Cardiac muscle cell (in vitro differentiated cells and primary cell): ENCODE data around the gene SNAP47. TPM values are rescaled to one million over a fixed set of nuclear protein-coding genes. Genes with fewer than 3 reads are reported as not detected.

Experiments used
- DNase-seq, 2 donors: peaks; one replicate each; pipeline versions ENCODE4 v3.0.0 to v3.0.0-alpha.2; 2010 to 2017; ENCODE audit warnings: low read depth in 1 of 2, low spot score in 1 of 2
- H3K27ac ChIP-seq: fragments of 200-600 bp; sonication (generic); 2 replicates; pipeline ENCODE4 v1.5.1; 2016
- H3K27me3 ChIP-seq: fragments of 200-600 bp; sonication (generic); 2 replicates; pipeline ENCODE4 v1.6.0; 2016; ENCODE audit warnings: control low read depth
- H3K36me3 ChIP-seq: fragments of 200-600 bp; sonication (generic); 2 replicates; pipeline ENCODE4 v1.5.1; 2016; ENCODE audit warnings: control low read depth
- H3K4me1 ChIP-seq: fragments of 200-600 bp; sonication (generic); 2 replicates; pipeline ENCODE4 v1.8.1; 2017; ENCODE audit warnings: low read depth, mild to moderate bottlenecking, mixed run types
- H3K4me3 ChIP-seq: fragments of 200-600 bp; sonication (generic); 2 replicates; pipeline ENCODE4 v1.5.1; 2016; ENCODE audit warnings: mild to moderate bottlenecking
- H3K9me3 ChIP-seq: fragments of 200-600 bp; sonication (generic); 2 replicates; pipeline ENCODE4 v1.5.1; 2017; ENCODE audit warnings: low read depth, mild to moderate bottlenecking, control low read depth
- polyA plus RNA-seq: library from polyadenylated mRNA; unstranded; fragments of >200 nt; fragmentation: Nextera tagmentation; extraction: Ambion mirVana; gene quantifications from 2 replicates; pipeline ENCODE4 v1.2.1, GENCODE V29; 2016
- total RNA-seq: library from RNA; depleted of rRNA; stranded (reverse); fragments of >200 nt; gene quantifications from 2 replicates; pipeline ENCODE4 v1.2.3, GENCODE V29; 2016
- TF ChIP-seq, protein P1 (sequence below): IDR thresholded peaks from 2 replicates; pipeline ENCODE4 v1.5.1; 2012; ENCODE audit warnings: low read depth, mild to moderate bottlenecking, low read length

SNAP47 gene
- total and polyA plus RNA-seq, 2 experiments from 2014 or later, result 43.7 to 57.4 TPM

DNA sequence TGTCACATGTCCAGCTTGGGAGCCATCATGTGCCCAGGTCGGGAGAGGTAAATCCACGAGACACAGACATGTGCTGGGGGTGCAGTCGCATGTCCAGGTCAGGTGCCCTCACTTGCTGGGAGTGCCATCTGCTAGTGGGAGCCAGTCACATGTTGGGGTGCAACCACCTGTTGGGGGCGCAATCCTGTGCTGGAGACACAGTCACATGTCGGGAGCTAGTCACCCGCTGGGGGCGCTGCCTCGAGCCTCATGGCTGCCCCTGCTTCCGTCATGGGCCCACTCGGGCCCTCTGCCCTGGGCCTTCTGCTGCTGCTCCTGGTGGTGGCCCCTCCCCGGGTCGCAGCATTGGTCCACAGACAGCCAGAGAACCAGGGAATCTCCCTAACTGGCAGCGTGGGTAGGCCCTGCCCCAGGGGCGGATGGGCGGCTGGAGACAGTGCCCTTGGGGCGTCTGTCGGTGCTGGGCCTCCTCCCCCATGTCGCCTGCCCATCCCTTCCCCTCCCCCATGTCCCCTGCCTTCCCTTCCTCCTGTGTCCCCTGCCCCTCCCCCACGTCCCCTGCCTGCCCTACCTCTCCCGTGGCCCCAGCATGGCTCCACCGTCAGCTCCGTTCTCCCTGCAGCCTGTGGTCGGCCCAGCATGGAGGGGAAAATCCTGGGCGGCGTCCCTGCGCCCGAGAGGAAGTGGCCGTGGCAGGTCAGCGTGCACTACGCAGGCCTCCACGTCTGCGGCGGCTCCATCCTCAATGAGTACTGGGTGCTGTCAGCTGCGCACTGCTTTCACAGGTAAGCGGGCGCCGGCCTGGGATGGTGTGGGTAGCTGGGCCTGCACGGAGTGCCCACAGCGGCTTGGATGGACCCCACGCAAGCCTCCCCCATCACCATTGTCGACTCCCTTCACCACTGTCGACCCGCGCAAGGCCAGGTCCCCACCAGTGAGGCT, 80.5 kb downstream of the SNAP47 start, which contains the start of gene PRSS38:
Gene PRSS38, plus strand, starts transcription at position 208 of the 942 bp plus-strand sequence. Its CDS starts 42 bp downstream, at position 250.
- Histone ChIP-seq H3K27me3 (no peaks in the 10 kb centered on the region), H3K27ac (no peak within 1 kb of the TSS), H3K36me3 (no peaks in the 10 kb centered on the region), H3K9me3 (no peaks in the 10 kb centered on the region), H3K4me1 (no peaks in the 10 kb centered on the region), H3K4me3 (no peak within 1 kb of the TSS)
- DNase-seq, result no peak
- TF ChIP-seq, protein P1, sequence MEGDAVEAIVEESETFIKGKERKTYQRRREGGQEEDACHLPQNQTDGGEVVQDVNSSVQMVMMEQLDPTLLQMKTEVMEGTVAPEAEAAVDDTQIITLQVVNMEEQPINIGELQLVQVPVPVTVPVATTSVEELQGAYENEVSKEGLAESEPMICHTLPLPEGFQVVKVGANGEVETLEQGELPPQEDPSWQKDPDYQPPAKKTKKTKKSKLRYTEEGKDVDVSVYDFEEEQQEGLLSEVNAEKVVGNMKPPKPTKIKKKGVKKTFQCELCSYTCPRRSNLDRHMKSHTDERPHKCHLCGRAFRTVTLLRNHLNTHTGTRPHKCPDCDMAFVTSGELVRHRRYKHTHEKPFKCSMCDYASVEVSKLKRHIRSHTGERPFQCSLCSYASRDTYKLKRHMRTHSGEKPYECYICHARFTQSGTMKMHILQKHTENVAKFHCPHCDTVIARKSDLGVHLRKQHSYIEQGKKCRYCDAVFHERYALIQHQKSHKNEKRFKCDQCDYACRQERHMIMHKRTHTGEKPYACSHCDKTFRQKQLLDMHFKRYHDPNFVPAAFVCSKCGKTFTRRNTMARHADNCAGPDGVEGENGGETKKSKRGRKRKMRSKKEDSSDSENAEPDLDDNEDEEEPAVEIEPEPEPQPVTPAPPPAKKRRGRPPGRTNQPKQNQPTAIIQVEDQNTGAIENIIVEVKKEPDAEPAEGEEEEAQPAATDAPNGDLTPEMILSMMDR, result no peak

- no peak for DNase-seq
- TF ChIP-seq, protein P1, result no peak
- Histone ChIP-seq H3K36me3 (no peaks in the 10 kb centered on the region), H3K4me3 (no peak overlapping the region), H3K27me3 (no peaks in the 10 kb centered on the region), H3K27ac (no peak overlapping the region), H3K4me1 (no peaks in the 10 kb centered on the region), H3K9me3 (no peaks in the 10 kb centered on the region)
These were observed 81.7 kb downstream of the SNAP47 start for GRCh38 chr1:227816750-227817446.

DNA sequence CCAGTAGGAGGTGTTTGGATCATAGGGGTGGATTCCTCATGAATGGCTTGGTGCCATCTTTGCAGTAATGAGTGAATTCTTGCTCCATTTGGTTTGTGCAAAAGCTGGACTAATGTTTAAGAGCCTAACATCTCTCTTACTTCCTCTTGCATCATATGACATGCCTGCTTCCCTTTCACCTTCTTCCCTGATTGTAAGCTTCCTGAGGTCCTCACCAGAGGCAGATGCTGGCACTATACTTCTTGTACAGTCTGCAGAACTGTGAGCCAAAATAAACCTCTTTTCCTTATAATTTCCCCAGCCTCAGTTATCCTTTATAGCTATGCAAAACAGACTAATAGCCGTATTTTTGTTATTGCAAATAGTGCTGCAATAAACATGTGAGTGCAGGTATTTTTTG, 88.3 kb downstream of the SNAP47 start:
- TF ChIP-seq, protein P1, result no peak
- H3K4me3 ChIP-seq, result no peak overlapping the region
- no peaks in the 10 kb centered on the region for H3K9me3 ChIP-seq
- no peaks in the 10 kb centered on the region for H3K4me1 ChIP-seq
- H3K27ac ChIP-seq, result no peak overlapping the region
- H3K27me3 ChIP-seq, result no peaks in the 10 kb centered on the region
- no peak for DNase-seq
- no peaks in the 10 kb centered on the region for H3K36me3 ChIP-seq

DNA sequence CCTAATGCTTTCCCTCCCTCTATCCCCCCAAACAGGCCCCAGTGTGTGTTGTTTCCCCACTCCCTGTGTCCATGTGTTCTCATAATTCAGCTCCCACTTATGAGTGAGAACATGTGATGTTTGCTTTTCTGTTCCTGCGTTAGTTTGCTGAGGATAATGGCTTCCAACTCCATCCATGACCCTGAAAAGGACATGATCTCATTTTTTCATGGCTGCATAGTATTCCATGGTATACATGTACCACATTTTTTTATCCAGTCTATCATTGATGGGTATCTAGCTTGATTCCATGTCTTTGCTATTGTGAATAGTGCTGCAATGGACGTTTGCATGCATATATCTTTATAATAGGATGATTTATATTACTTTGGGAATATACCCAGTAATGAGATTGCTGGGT, 89.0 kb downstream of the SNAP47 start:
- H3K36me3 ChIP-seq, result no peaks in the 10 kb centered on the region
- no peak for DNase-seq
- H3K27me3 ChIP-seq, result no peaks in the 10 kb centered on the region
- no peaks in the 10 kb centered on the region for H3K4me1 ChIP-seq
- no peak overlapping the region for H3K4me3 ChIP-seq
- TF ChIP-seq, protein P1, result no peak
- H3K27ac ChIP-seq, result no peak overlapping the region
- no peaks in the 10 kb centered on the region for H3K9me3 ChIP-seq

DNA sequence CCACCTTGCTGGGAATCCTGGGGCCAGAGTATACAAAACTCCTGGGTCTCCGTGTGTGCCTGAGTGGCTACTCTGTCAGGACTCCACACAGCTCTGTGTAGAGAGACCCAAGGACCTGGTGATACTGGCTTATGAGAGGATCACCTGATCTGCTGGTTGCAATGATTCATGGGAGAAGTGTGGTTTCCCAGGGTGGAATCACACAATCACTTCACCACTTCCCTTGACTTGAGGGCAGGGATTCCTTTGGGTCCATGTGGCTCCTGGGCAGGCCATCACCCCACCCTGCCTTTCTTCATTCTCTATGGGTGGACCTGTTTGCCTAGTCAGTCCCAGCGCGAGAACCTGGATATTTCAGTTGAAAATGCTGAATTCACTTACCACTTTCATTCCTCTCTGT, 93.6 kb downstream of the SNAP47 start:
- no peaks in the 10 kb centered on the region for H3K36me3 ChIP-seq
- DNase-seq, result no peak
- H3K4me3 ChIP-seq, result no peak overlapping the region
- no peak overlapping the region for H3K27ac ChIP-seq
- no peaks in the 10 kb centered on the region for H3K27me3 ChIP-seq
- no peaks in the 10 kb centered on the region for H3K9me3 ChIP-seq
- TF ChIP-seq, protein P1, result no peak
- no peaks in the 10 kb centered on the region for H3K4me1 ChIP-seq

Other genes starting within 250 kb of the SNAP47 start
- 8.1 and 14.2 TPM in 2 replicates for gene ZNF678, start 171.9 kb upstream of the SNAP47 start, total RNA-seq
- 3.5 and 4.3 TPM in 2 replicates for gene ZNF678, start 171.9 kb upstream of the SNAP47 start, polyA plus RNA-seq
- gene JMJD4, start 133 bp upstream of the SNAP47 start, total RNA-seq, result 38.3 and 42.3 TPM in 2 replicates
- gene JMJD4, start 133 bp upstream of the SNAP47 start, polyA plus RNA-seq, result 30.1 and 33.6 TPM in 2 replicates
- not detected in 2 replicates for gene PRSS38, start 80.2 kb downstream of the SNAP47 start, total RNA-seq
- gene PRSS38, start 80.2 kb downstream of the SNAP47 start, polyA plus RNA-seq, result not detected in 2 replicates
- 1.4 and 1.9 TPM in 2 replicates for gene WNT9A, start 212.5 kb downstream of the SNAP47 start, total RNA-seq
- 0.14 TPM in 1 of 2 replicates, not detected in the other for gene WNT9A, start 212.5 kb downstream of the SNAP47 start, polyA plus RNA-seq